ENCODE data around the gene GTF3C1.
"Not testable (repeated sequence)": the region's sequence is repeated elsewhere in the genome, so short reads cannot be mapped to it uniquely, and the experiment has no call there.

Gene GTF3C1

GRCh38 chr16:27439271-27440018 is 110.3 kb downstream of the GTF3C1 start:
- DNase-seq (ENCODE audit: low spot score), result no peak

GRCh38 chr16:27437946-27438345 is 111.8 kb downstream of the GTF3C1 start:
- no peak for DNase-seq (ENCODE audit: low spot score)

- DNase-seq (ENCODE audit: low spot score), result no peak
Observed at GRCh38 chr16:27436921-27437650, 112.6 kb downstream of the GTF3C1 start.

- DNase-seq (ENCODE audit: low spot score), result no peak
Observed at GRCh38 chr16:27436065-27436464, 113.6 kb downstream of the GTF3C1 start.

GRCh38 chr16:27435146-27435545 is 114.6 kb downstream of the GTF3C1 start:
- DNase-seq (ENCODE audit: low spot score), result not testable (repeated sequence)

GRCh38 chr16:27434141-27435051 is 115.3 kb downstream of the GTF3C1 start:
- DNase-seq (ENCODE audit: low spot score), result no peak

- no peak for DNase-seq (ENCODE audit: low spot score)
Observed at GRCh38 chr16:27433636-27434035, 116.1 kb downstream of the GTF3C1 start.

GRCh38 chr16:27433191-27433590 is 116.5 kb downstream of the GTF3C1 start:
- not testable (repeated sequence) for DNase-seq (ENCODE audit: low spot score)

- peak; percentile 86 for DNase-seq (ENCODE audit: low spot score)
Observed at GRCh38 chr16:27432558-27432957, 117.2 kb downstream of the GTF3C1 start.

- DNase-seq (ENCODE audit: low spot score), result peak; percentile 61
Observed at GRCh38 chr16:27431773-27432532, 117.8 kb downstream of the GTF3C1 start.

- DNase-seq (ENCODE audit: low spot score), result no peak
Observed at GRCh38 chr16:27430923-27431484, 118.7 kb downstream of the GTF3C1 start.

GRCh38 chr16:27430512-27430911 is 119.2 kb downstream of the GTF3C1 start:
- DNase-seq (ENCODE audit: low spot score), result no peak

GRCh38 chr16:27429981-27430441 is 119.7 kb downstream of the GTF3C1 start:
- DNase-seq (ENCODE audit: low spot score), result no peak

- no peak for DNase-seq (ENCODE audit: low spot score)
Observed at GRCh38 chr16:27429330-27429871, 120.3 kb downstream of the GTF3C1 start.

GRCh38 chr16:27428026-27428785 is 121.5 kb downstream of the GTF3C1 start:
- no peak for DNase-seq (ENCODE audit: low spot score)

GRCh38 chr16:27427538-27427937 is 122.2 kb downstream of the GTF3C1 start:
- no peak for DNase-seq (ENCODE audit: low spot score)

GRCh38 chr16:27426423-27427408 is 123.0 kb downstream of the GTF3C1 start:
- peak; percentile 95 for DNase-seq (ENCODE audit: low spot score)

- DNase-seq (ENCODE audit: low spot score), result no peak
Observed at GRCh38 chr16:27425961-27426360, 123.8 kb downstream of the GTF3C1 start.

Data from kidney tubule cell (primary cell).